Activated CD8-positive, alpha-beta memory T cell treated with anti-CD3 and anti-CD28 coated beads, Interleukin-2, amount 50 U/mL, for 24 hours (primary cell): ENCODE data around the gene COL18A1.

Experiments used
- DNase-seq: peaks from one replicate; pipeline ENCODE4 v3.0.0-alpha.2; 2020; ENCODE audit errors: extremely low read depth

Gene COL18A1

GRCh38 chr21:45401916-45402900, 2.8 kb upstream of the COL18A1 start:
- no peak for DNase-seq

GRCh38 chr21:45403133-45403824, 1.7 kb upstream of the COL18A1 start:
- no peak for DNase-seq

GRCh38 chr21:45403825-45404729, 888 bp upstream of the COL18A1 start:
- DNase-seq, result no peak

GRCh38 chr21:45405271-45405818, 380 bp downstream of the COL18A1 start:
- no peak for DNase-seq

- no peak for DNase-seq
Measured at GRCh38 chr21:45405819-45406762, 1.1 kb downstream of the COL18A1 start.

GRCh38 chr21:45406801-45407628, 2.0 kb downstream of the COL18A1 start:
- DNase-seq, result no peak

GRCh38 chr21:45407629-45408247, 2.8 kb downstream of the COL18A1 start:
- DNase-seq, result no peak

GRCh38 chr21:45408271-45408791, 3.4 kb downstream of the COL18A1 start:
- no peak for DNase-seq

- no peak for DNase-seq
Measured at GRCh38 chr21:45408801-45409261, 3.9 kb downstream of the COL18A1 start.

GRCh38 chr21:45409466-45410150, 4.6 kb downstream of the COL18A1 start:
- DNase-seq, result no peak

- DNase-seq, result no peak
Measured at GRCh38 chr21:45410151-45410864, 5.3 kb downstream of the COL18A1 start.

- no peak for DNase-seq
Measured at GRCh38 chr21:45410865-45411809, 6.2 kb downstream of the COL18A1 start.

- no peak for DNase-seq
Measured at GRCh38 chr21:45411810-45412206, 6.8 kb downstream of the COL18A1 start.

- DNase-seq, result no peak
Measured at GRCh38 chr21:45412491-45412890, 7.5 kb downstream of the COL18A1 start.

- DNase-seq, result no peak
Measured at GRCh38 chr21:45412909-45413611, 8.1 kb downstream of the COL18A1 start.

GRCh38 chr21:45413922-45414321, 9.0 kb downstream of the COL18A1 start:
- DNase-seq, result no peak
